Spinal cord (tissue), 10 donors: ENCODE measurements around the gene LIX1. TPM values are rescaled to one million over a fixed set of nuclear protein-coding genes. Genes with fewer than 3 reads are reported as not detected.
A peak's percentile ranks its signal among the peaks of the same experiment; 100 is the strongest.
"Not testable (repeated sequence)": the region's sequence is repeated elsewhere in the genome, so short reads cannot be mapped to it uniquely, and the experiment has no call there.

Experiments used
- DNase-seq, 6 donors: peaks; one replicate each; pipeline versions ENCODE4 v3.0.0 to v3.0.0-alpha.2; 2013 to 2015; ENCODE audit warnings: low spot score in 6 of 6, low read depth in 4 of 6
- H3K27ac ChIP-seq: one replicate; pipeline ENCODE4 v1.5.1; 2013; ENCODE audit warnings: low read depth, low read length, control low read depth
- H3K27me3 ChIP-seq: one replicate; pipeline ENCODE4 v1.6.1; 2013; ENCODE audit warnings: low read length; ENCODE audit not compliant: control insufficient read depth, insufficient read depth
- H3K36me3 ChIP-seq: one replicate; pipeline ENCODE4 v1.6.1; 2013; ENCODE audit warnings: low read length; ENCODE audit not compliant: control insufficient read depth, insufficient read depth
- H3K4me1 ChIP-seq: one replicate; pipeline ENCODE4 v1.6.1; 2013; ENCODE audit warnings: low read length; ENCODE audit not compliant: control insufficient read depth, insufficient read depth
- H3K4me3 ChIP-seq: one replicate; pipeline ENCODE4 v1.5.1; 2013; ENCODE audit warnings: low read depth, low read length, control low read depth
- H3K9me3 ChIP-seq: one replicate; pipeline ENCODE4 v1.6.1; 2013; ENCODE audit warnings: low read length; ENCODE audit not compliant: control insufficient read depth, insufficient read depth
- WGBS: methylation state at CpG from one replicate; pipeline ENCODE4 v1.1.5; 2013; ENCODE audit warnings: missing lambda C conversion rate; ENCODE audit not compliant: insufficient coverage; 5-methylcytosine and 5-hydroxymethylcytosine counted together
- polyA plus RNA-seq, 2 donors: library from polyadenylated mRNA; unstranded; fragments of 120-200 nt; gene quantifications; one replicate each; pipeline ENCODE4 v1.2.1, GENCODE V29; 2013; ENCODE audit not compliant: insufficient read length in 2 of 2
- total RNA-seq, 2 donors: library from RNA; depleted of rRNA in 1 of 2; stranded (reverse); fragments of 120-200 nt in 1 of 2; fragments of >200 nt in 1 of 2; gene quantifications; one replicate each; pipeline versions ENCODE4 v1.2.3 to v1.2.4, GENCODE V29; 2013 to 2014
- donor health status: healthy.

LIX1 gene
- total and polyA plus RNA-seq, 4 donors, result 22.3 to 68.9 (median 41.6) TPM

DNA sequence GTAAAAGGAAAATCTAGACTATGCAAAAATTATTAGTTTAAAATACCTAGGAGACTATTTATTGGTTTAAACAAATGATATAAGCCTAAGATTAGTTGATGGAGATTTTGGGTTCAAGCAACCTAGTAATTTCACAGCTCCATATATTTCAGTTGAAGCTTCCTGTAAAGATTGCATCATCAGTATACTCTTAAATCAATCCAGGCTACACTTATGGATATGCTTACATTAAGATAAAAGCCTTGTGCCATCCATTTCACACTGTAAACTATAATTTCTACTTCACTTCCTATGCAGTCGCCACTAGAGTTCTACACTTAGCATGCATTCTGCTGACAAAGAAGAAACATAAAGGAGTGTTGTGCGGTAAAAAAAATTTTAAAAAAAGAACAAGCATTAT, 7.3 kb upstream of the LIX1 start:
- Histone ChIP-seq H3K4me3 (no peak overlapping the region), H3K9me3 (no peaks in the 10 kb centered on the region), H3K36me3 (no peaks in the 10 kb centered on the region), H3K27ac (no peak overlapping the region), H3K4me1 (no peaks in the 10 kb centered on the region), H3K27me3 (no peaks in the 10 kb centered on the region)
- no CpG with 5 or more reads among the region's 2 CpGs for WGBS
- DNase-seq, result no peak

DNA sequence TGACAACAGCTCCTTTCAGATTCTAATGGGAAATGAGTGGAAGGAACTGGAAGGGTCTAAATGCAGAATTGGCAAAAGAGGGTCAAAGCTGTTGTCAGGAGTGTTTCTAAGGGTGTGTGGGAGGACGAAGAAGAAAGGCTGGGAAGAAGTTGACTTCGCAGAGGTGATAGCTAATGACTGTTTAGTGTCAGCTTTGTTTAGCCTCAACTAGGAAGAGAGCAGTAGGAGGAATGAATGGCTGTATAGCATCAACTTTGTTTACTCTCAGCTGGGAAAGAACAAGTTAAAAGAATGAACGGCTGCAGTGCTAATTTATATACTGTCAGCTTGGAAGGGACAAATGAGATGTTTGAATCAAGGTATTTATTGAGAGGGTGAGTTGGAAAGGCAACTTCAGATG, 5.9 kb upstream of the LIX1 start:
- Histone ChIP-seq H3K4me3 (no peak overlapping the region), H3K9me3 (no peaks in the 10 kb centered on the region), H3K4me1 (no peaks in the 10 kb centered on the region), H3K27me3 (no peaks in the 10 kb centered on the region), H3K36me3 (no peaks in the 10 kb centered on the region), H3K27ac (no peak overlapping the region)
- 6% methylated on average over 2 of the region's 3 CpGs for WGBS
- DNase-seq, result no peak

DNA sequence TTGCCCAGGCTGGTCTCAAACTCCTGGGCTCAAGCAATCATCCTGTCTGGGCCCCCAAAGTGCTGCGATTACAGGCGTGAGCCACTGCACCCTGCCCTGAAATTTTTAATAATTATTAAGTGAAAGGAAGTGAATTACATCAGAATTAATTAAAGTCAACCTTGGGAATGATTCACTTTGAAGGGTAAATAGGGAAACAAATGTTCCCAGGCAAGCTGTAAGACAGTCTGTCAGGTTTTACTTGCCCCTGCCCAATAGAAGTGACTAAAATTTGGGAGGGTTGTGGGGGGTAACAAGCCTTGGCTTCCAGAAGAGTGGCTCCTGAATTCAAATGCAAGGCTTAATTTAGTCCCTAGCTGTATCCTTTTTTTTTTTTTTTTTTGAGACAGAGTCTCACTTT, 1.3 kb upstream of the LIX1 start:
- no peak for DNase-seq
- no peaks in the 10 kb centered on the region for H3K4me1 ChIP-seq
- no CpG with 5 or more reads among the region's 2 CpGs for WGBS
- H3K4me3 ChIP-seq, result no peak overlapping the region
- H3K9me3 ChIP-seq, result no peaks in the 10 kb centered on the region
- H3K27me3 ChIP-seq, result no peaks in the 10 kb centered on the region
- H3K27ac ChIP-seq, result no peak overlapping the region
- no peaks in the 10 kb centered on the region for H3K36me3 ChIP-seq

DNA sequence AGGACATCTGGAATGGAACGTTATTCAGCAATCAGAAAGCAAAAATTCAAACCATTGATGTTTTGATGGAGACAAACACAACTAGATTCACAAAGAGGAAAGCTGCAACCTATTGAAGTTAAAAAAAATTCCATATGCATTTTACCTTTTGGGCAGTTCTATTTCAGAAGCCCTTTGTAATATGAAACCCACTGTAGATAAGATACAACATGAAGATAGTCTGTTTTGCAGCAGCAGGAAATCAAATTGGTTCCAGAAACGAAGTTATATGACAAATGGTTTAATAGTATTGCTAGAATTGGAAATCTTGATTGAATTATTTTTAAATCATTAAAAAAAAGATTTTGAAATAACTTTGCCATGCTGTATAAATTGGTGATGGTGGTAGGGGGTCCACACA, 872 bp downstream of the LIX1 start:
- H3K27ac ChIP-seq, result peak overlapping the region; percentile 67
- no peaks in the 10 kb centered on the region for H3K27me3 ChIP-seq
- no peaks in the 10 kb centered on the region for H3K9me3 ChIP-seq
- no peak for DNase-seq
- H3K4me1 ChIP-seq, result no peaks in the 10 kb centered on the region
- H3K4me3 ChIP-seq, result peak overlapping the region; percentile 51
- no peaks in the 10 kb centered on the region for H3K36me3 ChIP-seq
- no CpG with 5 or more reads among the region's 2 CpGs for WGBS

DNA sequence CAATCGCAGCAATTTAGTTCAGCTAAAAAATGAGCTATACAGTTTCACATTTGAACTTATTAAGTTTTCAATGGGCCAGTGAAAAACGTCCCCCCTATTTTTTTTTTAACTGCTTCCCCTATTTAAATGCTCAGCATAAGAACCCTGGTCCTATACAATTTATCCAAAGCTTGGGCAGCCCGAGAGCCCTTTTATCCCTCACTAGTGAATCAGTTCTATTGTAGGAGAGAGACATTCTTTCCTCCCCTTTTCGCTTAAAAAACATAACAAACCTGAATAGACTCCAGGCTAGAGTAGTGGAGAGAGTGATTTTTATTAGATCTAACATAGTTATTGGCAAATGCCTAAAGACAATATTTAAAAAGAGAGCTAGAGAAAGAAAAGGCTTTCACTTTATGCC, 1.4 kb downstream of the LIX1 start:
- peak overlapping the region; percentile 51 for H3K4me3 ChIP-seq
- H3K9me3 ChIP-seq, result no peaks in the 10 kb centered on the region
- no peaks in the 10 kb centered on the region for H3K4me1 ChIP-seq
- DNase-seq, result peak in 2 of 6 donors; percentile 28 to 54
- 83% methylated on average over 1 of the region's 4 CpGs for WGBS
- no peaks in the 10 kb centered on the region for H3K36me3 ChIP-seq
- H3K27me3 ChIP-seq, result no peaks in the 10 kb centered on the region
- peak overlapping the region; percentile 67 for H3K27ac ChIP-seq

DNA sequence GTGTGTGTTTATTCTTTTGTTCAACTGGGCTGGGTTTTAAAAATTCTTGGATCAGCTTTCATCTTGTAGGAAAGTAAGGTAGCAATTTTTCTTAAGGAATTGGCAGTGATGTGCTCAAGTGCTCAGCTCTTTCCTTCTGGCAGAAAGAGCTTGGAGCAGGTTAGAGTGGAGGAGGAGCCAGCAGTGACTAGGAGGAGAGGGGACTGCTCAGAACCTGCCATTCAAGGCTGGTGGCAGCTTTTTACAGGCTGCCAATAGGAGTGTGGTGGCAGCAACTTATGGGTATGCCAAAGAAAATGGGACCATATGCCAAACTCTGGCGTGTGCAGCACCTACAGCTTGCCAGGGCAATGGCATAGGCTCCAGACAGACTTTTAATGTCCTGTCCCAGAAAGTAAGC, 2.2 kb downstream of the LIX1 start:
- Histone ChIP-seq H3K27ac (peak overlapping the region; percentile 67), H3K4me3 (peak overlapping the region; percentile 51)
- not testable (repeated sequence) for H3K9me3 ChIP-seq, H3K27me3 ChIP-seq, H3K36me3 ChIP-seq, H3K4me1 ChIP-seq
- DNase-seq, result peak in 2 of 6 donors; percentile 74 to 88
- WGBS, result no CpG with 5 or more reads among the region's 1 CpG

DNA sequence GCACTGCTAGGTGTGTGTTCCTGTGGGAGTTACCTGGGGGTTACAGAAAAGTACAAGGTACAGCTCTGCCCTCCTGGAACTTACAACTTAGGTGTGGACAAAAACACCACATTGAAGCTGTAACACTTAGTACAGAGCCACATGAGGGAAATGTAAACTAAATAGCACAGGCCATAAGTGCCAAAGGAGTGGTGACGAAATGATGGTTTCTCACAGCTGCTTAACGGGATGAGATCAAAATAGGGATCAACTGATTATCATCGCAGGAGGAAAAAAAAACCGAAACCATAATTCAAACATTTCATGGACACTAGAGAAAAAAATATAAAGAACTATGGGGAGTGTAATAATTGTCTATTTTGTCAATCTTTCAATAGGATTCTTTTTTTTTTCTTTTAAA, 5.9 kb downstream of the LIX1 start:
- H3K27ac ChIP-seq, result no peak overlapping the region
- no peaks in the 10 kb centered on the region for H3K9me3 ChIP-seq
- no peaks in the 10 kb centered on the region for H3K36me3 ChIP-seq
- DNase-seq, result no peak
- WGBS, result no CpG with 5 or more reads among the region's 4 CpGs
- no peaks in the 10 kb centered on the region for H3K27me3 ChIP-seq
- H3K4me3 ChIP-seq, result no peak overlapping the region
- no peaks in the 10 kb centered on the region for H3K4me1 ChIP-seq

DNA sequence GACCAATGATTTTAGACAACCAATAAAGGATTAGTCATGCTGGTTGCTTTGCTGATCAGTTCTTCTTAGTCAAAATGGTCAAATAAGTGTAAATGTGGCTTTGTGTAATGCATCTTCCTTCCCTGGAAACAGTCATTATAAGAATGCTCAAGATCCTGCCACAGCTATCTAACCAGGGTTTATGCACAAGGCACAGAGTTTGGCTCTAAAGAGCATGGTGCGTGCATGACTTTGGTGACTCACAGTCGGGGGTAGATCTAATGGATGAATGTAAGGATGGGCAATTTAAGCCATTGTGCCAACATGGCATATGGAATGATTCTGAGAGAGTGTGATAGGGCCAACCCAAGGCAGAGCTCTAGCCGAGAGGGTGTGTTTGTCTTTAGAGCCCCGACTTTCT, 6.5 kb downstream of the LIX1 start:
- no peaks in the 10 kb centered on the region for H3K4me1 ChIP-seq
- no peaks in the 10 kb centered on the region for H3K36me3 ChIP-seq
- no peak for DNase-seq
- 89% methylated on average over 2 of the region's 4 CpGs for WGBS
- H3K4me3 ChIP-seq, result no peak overlapping the region
- no peaks in the 10 kb centered on the region for H3K27me3 ChIP-seq
- H3K9me3 ChIP-seq, result no peaks in the 10 kb centered on the region
- H3K27ac ChIP-seq, result no peak overlapping the region

DNA sequence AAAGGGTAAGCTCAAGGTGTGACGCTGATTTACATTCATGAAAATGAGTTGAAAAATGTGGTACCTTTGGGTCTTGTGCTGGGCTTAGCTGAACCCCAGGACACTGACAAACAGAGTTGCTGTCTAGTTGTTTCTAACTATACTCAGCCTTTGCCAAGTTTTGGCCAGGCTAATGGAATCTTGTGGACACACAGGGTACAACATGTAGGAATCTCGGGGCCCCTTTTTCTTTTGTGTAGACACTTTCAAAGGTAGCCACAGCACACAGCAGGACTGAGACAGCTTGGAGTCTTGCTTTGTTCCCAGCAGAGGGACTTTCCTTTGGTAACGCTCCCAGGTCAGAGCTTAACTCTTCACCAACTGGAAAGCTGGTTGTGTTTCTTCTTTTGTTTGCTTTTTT, 7.8 kb downstream of the LIX1 start:
- Histone ChIP-seq H3K9me3 (no peaks in the 10 kb centered on the region), H3K4me3 (no peak overlapping the region), H3K4me1 (no peaks in the 10 kb centered on the region), H3K27me3 (no peaks in the 10 kb centered on the region), H3K27ac (no peak overlapping the region), H3K36me3 (no peaks in the 10 kb centered on the region)
- WGBS, result 22% methylated on average over 1 of the region's 3 CpGs
- no peak for DNase-seq

DNA sequence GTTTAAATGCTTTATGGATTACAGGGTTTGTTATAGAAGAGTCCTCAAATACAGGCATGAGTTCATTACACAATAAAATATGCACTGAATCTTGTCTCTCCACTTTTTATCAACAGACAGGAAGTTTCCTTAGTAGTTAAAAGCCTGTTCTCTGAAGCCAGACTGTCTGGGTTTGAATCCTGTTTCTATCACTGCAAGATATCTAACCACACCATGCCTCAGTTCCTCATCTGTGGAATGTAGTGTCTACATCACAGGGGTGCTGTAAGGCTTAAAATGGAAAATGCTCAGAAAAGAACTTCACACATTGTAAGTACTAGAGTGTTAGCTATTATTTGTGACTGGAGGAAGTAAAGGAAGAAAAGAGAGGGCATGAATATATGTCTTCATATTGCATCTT, 9.3 kb downstream of the LIX1 start:
- no peak overlapping the region for H3K27ac ChIP-seq
- no peak overlapping the region for H3K4me3 ChIP-seq
- no peaks in the 10 kb centered on the region for H3K4me1 ChIP-seq
- DNase-seq, result no peak
- no peaks in the 10 kb centered on the region for H3K9me3 ChIP-seq
- H3K27me3 ChIP-seq, result no peaks in the 10 kb centered on the region
- no peaks in the 10 kb centered on the region for H3K36me3 ChIP-seq
